GM10248 (cell line): ENCODE results near the gene PC.
"Not testable (repeated sequence)": the region's sequence is repeated elsewhere in the genome, so short reads cannot be mapped to it uniquely, and the experiment has no call there.

Experiments
- CTCF ChIA-PET: fragments of 300-600 bp; sonication (Branson Sonifier 250); formaldehyde crosslinking; extraction: SDS; loops from one replicate; lab custom pipeline; 2021; ENCODE audit warnings: antibody characterized with exemption; lab: Yijun Ruan, JAX
- POLR2A ChIA-PET: fragments of 350-650 bp; sonication (Branson Sonifier 250); formaldehyde crosslinking; extraction: SDS; loops from one replicate; lab custom pipeline; 2020; ENCODE audit warnings: antibody characterized with exemption; lab: Yijun Ruan, JAX
- DNase-seq: peaks from one replicate; pipeline ENCODE4 v3.0.0; 2012; ENCODE audit errors: extremely low spot score
- CTCF ChIP-seq: IDR thresholded peaks from 2 replicates; pipeline ENCODE4 v1.5.1; 2012; ENCODE audit warnings: mild to moderate bottlenecking, low read depth; ENCODE audit errors: extremely low read depth, missing control alignments, control extremely low read depth

PC gene

GRCh38 chr11:66834943-66835342, 123.2 kb downstream of the PC start:
- no peak for TF ChIP-seq CTCF
- DNase-seq = no peak
- ChIA-PET POLR2A (no interaction called here), CTCF (interaction anchor here (0.6 to 20.7 kb wide), 29 partner anchors 9 to 427 kb away, joined by 3 to 241 read pairs (median 4); partner anchors contain the start of genes DPP3, RBM4B and RCE1)

GRCh38 chr11:66834539-66834845, 123.7 kb downstream of the PC start:
- no peak for TF ChIP-seq CTCF

GRCh38 chr11:66824573-66824972, 133.6 kb downstream of the PC start:
- POLR2A ChIA-PET, DNase-seq: not testable (repeated sequence)
- CTCF ChIA-PET = interaction anchor here (3.2 kb wide), 1 partner anchor 9 kb away, joined by 22 read pairs; no protein-coding TSS in a partner anchor

More at GRCh38 chr11:66834539-66834845, 123.7 kb downstream of the PC start:
- DNase-seq = no peak
- ChIA-PET POLR2A (no interaction called here), CTCF (interaction anchor here (0.6 to 20.7 kb wide), 32 partner anchors 9 to 426 kb away, joined by 3 to 241 read pairs (median 4); partner anchors contain the start of genes DPP3, RBM4B and RCE1)

- no peak for TF ChIP-seq CTCF
- ChIA-PET POLR2A (no interaction called here), CTCF (interaction anchor here (1.1 to 3.2 kb wide), 2 partner anchors 10 to 52 kb away, joined by 3 to 22 read pairs; no protein-coding TSS in a partner anchor)
- no peak for DNase-seq
Measured at GRCh38 chr11:66823700-66824099, 134.5 kb downstream of the PC start.

- ChIA-PET CTCF (interaction anchor here (2.6 kb wide), 1 partner anchor 382 kb away, joined by 6 read pairs; the partner anchor contains the start of gene MRPL11), POLR2A (no interaction called here)
- DNase-seq = no peak
- no peak for TF ChIP-seq CTCF
Measured at GRCh38 chr11:66820901-66821300, 137.3 kb downstream of the PC start.

- no peak for TF ChIP-seq CTCF
- POLR2A ChIA-PET = no interaction called here
- no peak for DNase-seq
- CTCF ChIA-PET = interaction anchor here (2.6 kb wide), 1 partner anchor 381 kb away, joined by 6 read pairs; the partner anchor contains the start of gene MRPL11
Measured at GRCh38 chr11:66820381-66820780, 137.8 kb downstream of the PC start.

GRCh38 chr11:66818231-66818955, 139.8 kb downstream of the PC start:
- POLR2A ChIA-PET = no interaction called here
- CTCF ChIA-PET = interaction anchor here (0.8 to 1.5 kb wide), 5 partner anchors 10 to 140 kb away, joined by 3 to 7 read pairs (median 4); partner anchors contain the start of gene RBM4B
- no peak for DNase-seq
- TF ChIP-seq CTCF = no peak
